AG04450 (cell line): Measurements from ENCODE around the gene STXBP1. TPM values are rescaled to one million over a fixed set of nuclear protein-coding genes. Genes with fewer than 3 reads are reported as not detected.

Experiments used
- CTCF ChIA-PET: fragments of 300-600, 350-600 bp; formaldehyde crosslinking; extraction: SDS; loops from one replicate; lab custom pipeline; 2022; ENCODE audit warnings: antibody characterized with exemption, inconsistent platforms; lab: Charles Lee
- POLR2A ChIA-PET: fragments of 350-600 bp; formaldehyde crosslinking; extraction: SDS; loops from one replicate; lab custom pipeline; 2021; ENCODE audit warnings: antibody characterized with exemption, inconsistent platforms; lab: Yijun Ruan, JAX
- DNase-seq: peaks from one replicate; pipeline ENCODE4 v3.0.0-alpha.2; 2011; ENCODE audit warnings: low read depth, low spot score
- H3K27ac ChIP-seq: one replicate; pipeline ENCODE4 v1.5.1; 2012; ENCODE audit warnings: low read depth, low read length, control low read depth
- H3K27me3 ChIP-seq: one replicate; pipeline ENCODE4 v1.6.0; 2012; ENCODE audit warnings: low read length; ENCODE audit not compliant: control insufficient read depth, insufficient read depth
- H3K4me3 ChIP-seq: 2 replicates; pipeline ENCODE4 v1.5.1; 2011; ENCODE audit warnings: mild to moderate bottlenecking, low read depth, low read length, control low read depth
- H3K9me3 ChIP-seq: 2 replicates; pipeline ENCODE4 v1.5.1; 2012; ENCODE audit warnings: low read length; ENCODE audit not compliant: control insufficient read depth, insufficient read depth
- polyA plus RNA-seq: library from polyadenylated mRNA; depleted of rRNA; stranded (reverse); fragments of >200 nt; gene quantifications from 2 replicates; pipeline ENCODE4 v1.2.3, GENCODE V29; 2011
- TF ChIP-seq, protein P1 (sequence below): IDR thresholded peaks from 2 replicates; pipeline ENCODE4 v1.5.1; 2011; ENCODE audit warnings: low read depth, low read length, control low read depth, inconsistent platforms

STXBP1 gene
- polyA plus RNA-seq, 1 experiment, result 19.8 TPM

DNA sequence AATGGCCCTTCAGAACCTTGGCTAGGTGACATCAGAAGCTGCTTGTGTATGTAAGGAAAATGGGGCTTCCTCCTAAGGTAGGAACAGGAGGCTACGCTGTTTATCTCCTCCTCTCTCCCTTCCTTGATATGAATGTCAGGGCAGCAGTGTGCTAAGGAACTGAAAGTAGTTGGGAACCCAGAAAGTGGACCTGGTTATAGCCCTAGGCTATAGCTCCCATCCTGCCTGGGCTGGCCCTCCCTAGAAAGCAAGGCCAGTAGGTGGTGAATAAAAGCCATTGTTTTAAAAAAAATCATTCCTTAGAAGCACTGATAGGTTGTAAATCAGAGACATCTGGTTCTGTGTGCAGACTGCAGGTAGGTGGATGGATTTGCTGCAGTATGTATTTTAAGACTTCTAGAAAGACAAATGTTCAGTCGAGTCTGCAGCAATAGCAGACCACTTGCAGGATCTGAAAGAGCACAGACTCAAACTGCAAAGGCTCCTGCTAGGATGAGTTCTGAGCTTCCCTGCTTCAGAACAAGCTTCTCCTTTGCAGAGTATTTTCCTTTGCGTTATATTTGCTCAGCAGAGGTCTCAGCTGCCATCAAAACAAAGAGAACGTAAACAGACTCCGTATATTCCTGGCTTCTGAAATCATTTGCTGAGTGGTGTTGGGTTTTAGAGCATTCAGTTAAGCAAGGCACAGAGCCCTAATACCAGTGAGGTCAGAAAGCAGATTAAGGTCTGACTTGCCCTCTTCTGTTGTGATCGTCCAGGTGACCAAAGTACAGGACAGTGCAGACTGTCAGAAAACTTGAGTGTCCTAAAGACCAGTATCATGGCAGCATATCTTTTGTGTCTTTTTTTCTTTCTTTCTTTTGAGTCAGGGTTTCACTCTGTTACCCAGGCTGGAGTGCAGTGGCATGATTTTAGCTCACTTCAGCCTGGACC is 74.7 kb downstream of the STXBP1 start:
- DNase-seq, result no peak
- CTCF ChIA-PET, result interaction anchor here (1.4 to 2.1 kb wide), 2 partner anchors 19 to 48 kb away, joined by 3 to 6 read pairs; partner anchors contain the start of gene TOR2A

DNA sequence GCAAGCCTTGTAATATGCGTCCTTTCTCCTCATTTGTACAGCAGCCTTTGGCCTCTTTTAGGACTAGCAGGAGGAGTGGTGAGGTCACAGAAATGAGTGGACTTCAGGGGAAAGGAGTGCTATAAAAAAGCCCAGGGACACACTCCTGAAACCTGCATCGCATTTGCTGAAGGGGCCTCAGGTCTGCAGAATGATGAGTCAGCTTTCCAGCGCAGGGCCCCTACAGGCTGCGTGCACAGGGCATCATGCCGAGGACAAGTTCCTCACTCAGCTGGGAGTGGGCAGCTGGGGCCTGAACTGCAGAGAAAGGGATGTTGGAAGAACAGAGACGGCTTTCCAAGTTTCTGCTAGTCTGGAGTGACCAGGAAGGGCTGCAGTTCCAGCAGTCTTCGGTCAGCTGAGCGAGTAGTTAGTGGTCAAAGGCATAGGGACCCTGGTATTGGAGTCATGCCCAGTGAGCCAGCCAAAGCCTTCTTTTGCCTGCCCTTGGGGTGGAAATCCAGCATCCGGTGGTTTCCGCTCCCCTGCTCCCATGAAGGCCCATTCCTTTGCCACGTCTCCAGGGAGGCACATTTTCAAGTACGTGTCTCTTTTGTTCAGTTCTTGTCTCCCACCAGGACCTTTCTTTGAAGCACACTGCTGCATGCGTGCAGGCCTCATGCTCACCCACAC is 77.4 kb downstream of the STXBP1 start:
- H3K27ac ChIP-seq, result no peak overlapping the region
- no peaks in the 10 kb centered on the region for H3K27me3 ChIP-seq
- CTCF ChIA-PET, result no interaction called here
- no peaks in the 10 kb centered on the region for H3K9me3 ChIP-seq
- no peak overlapping the region for H3K4me3 ChIP-seq
- TF ChIP-seq, protein P1, sequence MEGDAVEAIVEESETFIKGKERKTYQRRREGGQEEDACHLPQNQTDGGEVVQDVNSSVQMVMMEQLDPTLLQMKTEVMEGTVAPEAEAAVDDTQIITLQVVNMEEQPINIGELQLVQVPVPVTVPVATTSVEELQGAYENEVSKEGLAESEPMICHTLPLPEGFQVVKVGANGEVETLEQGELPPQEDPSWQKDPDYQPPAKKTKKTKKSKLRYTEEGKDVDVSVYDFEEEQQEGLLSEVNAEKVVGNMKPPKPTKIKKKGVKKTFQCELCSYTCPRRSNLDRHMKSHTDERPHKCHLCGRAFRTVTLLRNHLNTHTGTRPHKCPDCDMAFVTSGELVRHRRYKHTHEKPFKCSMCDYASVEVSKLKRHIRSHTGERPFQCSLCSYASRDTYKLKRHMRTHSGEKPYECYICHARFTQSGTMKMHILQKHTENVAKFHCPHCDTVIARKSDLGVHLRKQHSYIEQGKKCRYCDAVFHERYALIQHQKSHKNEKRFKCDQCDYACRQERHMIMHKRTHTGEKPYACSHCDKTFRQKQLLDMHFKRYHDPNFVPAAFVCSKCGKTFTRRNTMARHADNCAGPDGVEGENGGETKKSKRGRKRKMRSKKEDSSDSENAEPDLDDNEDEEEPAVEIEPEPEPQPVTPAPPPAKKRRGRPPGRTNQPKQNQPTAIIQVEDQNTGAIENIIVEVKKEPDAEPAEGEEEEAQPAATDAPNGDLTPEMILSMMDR, result no peak
- POLR2A ChIA-PET, result no interaction called here
- no peak for DNase-seq

More for the DNA sequence above, 74.7 kb downstream of the STXBP1 start:
- TF ChIP-seq, protein P1, result no peak
- POLR2A ChIA-PET, result no interaction called here
- Histone ChIP-seq H3K9me3 (no peaks in the 10 kb centered on the region), H3K27ac (no peak overlapping the region), H3K4me3 (no peak overlapping the region), H3K27me3 (no peaks in the 10 kb centered on the region)

DNA sequence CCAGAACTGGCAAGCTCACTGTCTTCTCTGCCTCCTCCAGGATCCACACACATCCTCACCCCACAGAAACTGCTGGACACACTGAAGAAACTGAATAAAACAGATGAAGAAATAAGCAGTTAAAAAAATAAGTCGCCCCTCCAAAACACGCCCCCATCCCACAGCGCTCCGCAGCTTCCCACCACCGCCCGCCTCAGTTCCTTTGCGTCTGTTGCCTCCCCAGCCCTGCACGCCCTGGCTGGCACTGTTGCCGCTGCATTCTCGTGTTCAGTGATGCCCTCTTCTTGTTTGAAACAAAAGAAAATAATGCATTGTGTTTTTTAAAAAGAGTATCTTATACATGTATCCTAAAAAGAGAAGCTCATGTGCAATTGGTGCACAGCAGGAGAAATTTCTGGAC is 78.7 kb downstream of the STXBP1 start:
- Histone ChIP-seq H3K9me3 (no peaks in the 10 kb centered on the region), H3K27ac (no peak overlapping the region), H3K27me3 (no peaks in the 10 kb centered on the region), H3K4me3 (no peak overlapping the region)
- CTCF ChIA-PET, result interaction anchor here (0.5 kb wide), 1 partner anchor 1337 kb away, joined by 5 read pairs; the partner anchor contains the start of gene SH3GLB2
- DNase-seq, result no peak
- TF ChIP-seq, protein P1, result no peak
- POLR2A ChIA-PET, result no interaction called here

DNA sequence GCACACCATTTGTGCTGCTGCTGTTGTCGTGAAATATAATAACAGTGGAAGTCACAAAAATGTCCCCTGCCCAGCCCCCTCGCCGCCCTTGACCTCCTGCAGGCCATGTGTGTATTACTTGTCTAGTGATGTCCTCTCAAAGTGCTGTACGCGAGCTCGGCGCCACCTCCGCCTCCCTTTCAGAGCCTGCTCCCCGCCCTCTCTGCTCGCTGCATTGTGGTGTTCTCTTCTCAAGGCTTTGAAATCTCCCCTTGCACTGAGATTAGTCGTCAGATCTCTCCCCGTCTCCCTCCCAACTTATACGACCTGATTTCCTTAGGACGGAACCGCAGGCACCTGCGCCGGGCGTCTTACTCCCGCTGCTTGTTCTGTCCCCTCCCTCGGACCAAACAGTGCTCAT is 80.0 kb downstream of the STXBP1 start:
- no peak overlapping the region for H3K27ac ChIP-seq
- H3K4me3 ChIP-seq, result no peak overlapping the region
- ChIA-PET POLR2A (no interaction called here), CTCF (interaction anchor here (0.6 to 1.5 kb wide), 2 partner anchors 43 to 492 kb away, joined by 3 to 4 read pairs; partner anchors contain the start of gene TOR2A)
- TF ChIP-seq, protein P1, result no peak
- no peaks in the 10 kb centered on the region for H3K27me3 ChIP-seq
- DNase-seq, result no peak
- H3K9me3 ChIP-seq, result no peaks in the 10 kb centered on the region
